ENCODE data around the gene GPR137. TPM values are rescaled to one million over a fixed set of nuclear protein-coding genes. Genes with fewer than 3 reads are reported as not detected.
A peak's percentile ranks its signal among the peaks of the same experiment; 100 is the strongest.

The GPR137 gene
- total and polyA plus RNA-seq, 9 of the 15 experiments (the other 6 are each of a cell fraction or from before 2014, with no cell fraction given): 0.32 to 26.7 (median 10.7) TPM

GRCh38 chr11:64243236-64243854, 42.3 kb upstream of the GPR137 start (continued):
- TF ChIP-seq JUND (IDR thresholded peaks at IDR 0.05; ENCODE audit: borderline replicate concordance, low read depth, low read length) (peak; percentile 32; the same call in 1 of the 2 replicates), JUND (tag; IDR thresholded peaks at IDR 0.05; ENCODE audit: borderline replicate concordance, low read depth, low read length) (no peak), POLR2AphosphoS5 (IDR thresholded peaks at IDR 0.05; ENCODE audit: control insufficient read depth, insufficient read depth, low read depth, low read length) (peak; percentile 30; the same call in 1 of the 2 replicates), POLR2G (IDR thresholded peaks at IDR 0.05; ENCODE audit: low read depth, low read length) (peak; percentile 67), RBFOX2 (IDR thresholded peaks at IDR 0.05; ENCODE audit: low read depth, low read length) (peak; percentile 52; the same call in 1 of the 2 replicates)

GRCh38 chr11:64244107-64244506, 41.5 kb upstream of the GPR137 start:
- intact Hi-C loops (cut with micrococcal nuclease): loop anchor here (10.0 kb wide), 1 partner anchor 61 kb away; the partner anchor contains the start of genes CATSPERZ and ESRRA
- CTCF ChIA-PET (ENCODE audit: low intra/inter-chr PET ratio): no interaction called here

More at GRCh38 chr11:64244107-64244506, 41.5 kb upstream of the GPR137 start:
- POLR2A ChIA-PET: interaction anchor here (0.7 to 7.8 kb wide), 8 partner anchors 8 to 142 kb away, joined by 3 to 58 read pairs (median 4); partner anchors contain the start of genes NUDT22, PLCB3, STIP1 and TRPT1
- H3K36me3 ChIP-seq (ENCODE audit: control insufficient read depth, insufficient read depth, low read length): peaks cover 49% of the 10 kb centered on the region
- 57% methylated on average over 5 of the region's 5 CpGs for WGBS (ENCODE audit: insufficient coverage, low coverage, missing lambda C conversion rate)
- peak in 1 of 4 experiments; percentile 36 for DNase-seq (ENCODE audit: extremely low read depth in 1 of 4, low spot score in 3 of 4)
- H3K9ac ChIP-seq (ENCODE audit: insufficient read depth in 1 of 2, low read depth in 2 of 2, low read length in 2 of 2): peak overlapping the region; percentile 31 to 91; a peak in 3 of 4 replicates
- BruUV-seq (replicated peaks): no TSS peak
- no peak overlapping the region for H2AFZ ChIP-seq (ENCODE audit: low read depth, low read length)
- H3K79me2 ChIP-seq (ENCODE audit: control insufficient read depth, insufficient read depth, low read length): peaks cover 60% of the 10 kb centered on the region
- FAIRE-seq: no peak
- H3K9me1 ChIP-seq (ENCODE audit: control insufficient read depth, insufficient read depth, low read length): no peaks in the 10 kb centered on the region
- H3K9me3 ChIP-seq (replicated peaks; ENCODE audit: control insufficient read depth, insufficient read depth, low read depth, low read length): no peaks in the 10 kb centered on the region
- peak overlapping the region; percentile 62; the same call in 2 of the 3 replicates for H3K27ac ChIP-seq (ENCODE audit: extremely low read depth, low read depth, low read length)
- TF ChIP-seq ZNF347 (CRISPR knock-in tag; IDR thresholded peaks at IDR 0.05; ENCODE audit: low read depth) (no peak), POLR2B (IDR thresholded peaks at IDR 0.05; ENCODE audit: low read depth, partially characterized antibody) (peak; percentile 16), SUPT5H (IDR thresholded peaks at IDR 0.05) (peak; percentile 29; the same call in 1 of the 2 replicates), NEUROD1 (IDR thresholded peaks at IDR 0.05; ENCODE audit: borderline replicate concordance, low read depth, low read length, partially characterized antibody) (no peak), POLR2A (conservative IDR thresholded peaks at IDR 0.05) (peak; percentile 62), GATAD2A (IDR thresholded peaks at IDR 0.05) (no peak), PRDM10 (IDR thresholded peaks at IDR 0.05; ENCODE audit: partially characterized antibody) (no peak), CSDE1 (IDR thresholded peaks at IDR 0.05) (no peak)
- no peak for ATAC-seq
- H3K4me1 ChIP-seq (replicated peaks in 1 of 2; ENCODE audit: control insufficient read depth in 2 of 2, insufficient read depth in 2 of 2, low read length in 2 of 2): peaks cover 42 to 86% of the 10 kb centered on the region in 2 experiments
- in situ Hi-C loops (cut with MboI): no loop called here
- H3K4me3 ChIP-seq: no peak overlapping the region
- 0 out of 2 replicates have a peak, but pooled peaks cover 3% of the 10 kb centered on the region for H4K20me1 ChIP-seq (replicated peaks; ENCODE audit: control insufficient read depth, insufficient read depth, low read length)
- no peaks in the 10 kb centered on the region for H3K27me3 ChIP-seq (ENCODE audit: control insufficient read depth in 2 of 2, insufficient read depth in 2 of 2, low read length in 2 of 2)
- peak overlapping the region; percentile 92; the same call in 1 of the 2 replicates for H3K4me2 ChIP-seq (ENCODE audit: insufficient read depth, low read length)
